PFSK-1 (cell line): ENCODE data around the gene ARHGEF10L.

Experiments used
- FOXP2 ChIP-seq: optimal IDR thresholded peaks from 2 replicates; pipeline ENCODE3; 2011; ENCODE audit warnings: borderline replicate concordance, control low read depth, inconsistent platforms; ENCODE audit not compliant: insufficient read depth; ENCODE audit errors: extremely low read length, extremely low read depth
- POLR2AphosphoS5 ChIP-seq: IDR thresholded peaks from 2 replicates; pipeline ENCODE4 v1.6.1; 2012; ENCODE audit warnings: low read depth, mild to moderate bottlenecking, control low read depth, low read length, moderate library complexity
- SIN3A ChIP-seq: IDR thresholded peaks from 2 replicates; pipeline ENCODE4 v1.6.1; 2012; ENCODE audit warnings: mild to moderate bottlenecking, low read length, moderate library complexity, borderline replicate concordance; ENCODE audit not compliant: insufficient read depth
- TAF1 ChIP-seq: IDR thresholded peaks from 2 replicates; pipeline ENCODE4 v1.6.1; 2012; ENCODE audit warnings: low read length, control low read depth, borderline replicate concordance; ENCODE audit not compliant: insufficient read depth
- TF ChIP-seq, protein P1 (sequence below), 2 experiments: IDR thresholded peaks; 2 replicates each; pipeline versions ENCODE4 v1.6.1 to v1.8.0; 2011 to 2012; ENCODE audit warnings: low read depth in 2 of 2, low read length in 2 of 2, control low read depth in 1 of 2, inconsistent platforms in 1 of 2, mild to moderate bottlenecking in 1 of 2, moderate library complexity in 1 of 2; ENCODE audit not compliant: insufficient read depth in 1 of 2

Gene ARHGEF10L

DNA sequence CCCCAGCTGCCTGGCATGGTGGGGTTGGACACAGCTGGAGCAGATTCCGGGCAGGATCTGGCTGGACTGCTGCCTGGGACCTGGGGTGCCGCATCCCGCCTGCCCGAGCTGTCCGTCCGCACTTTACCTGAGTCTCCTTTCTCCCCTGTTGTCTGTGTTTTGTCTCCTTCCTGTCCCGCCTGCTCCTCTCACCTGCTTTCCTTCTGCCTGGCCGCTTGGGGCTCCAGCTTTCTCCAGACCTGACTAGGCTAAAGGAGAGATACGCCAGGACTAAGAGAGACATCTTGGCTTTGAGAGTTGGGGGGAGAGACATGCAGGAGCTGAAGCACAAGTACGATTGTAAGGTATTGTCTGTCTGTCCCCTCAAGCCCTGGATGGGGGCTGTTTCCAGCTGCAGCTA is 73.3 kb downstream of the ARHGEF10L start:
- TF ChIP-seq TAF1 (no peak), SIN3A (no peak), FOXP2 (no peak), POLR2AphosphoS5 (no peak)
- TF ChIP-seq, protein P1, sequence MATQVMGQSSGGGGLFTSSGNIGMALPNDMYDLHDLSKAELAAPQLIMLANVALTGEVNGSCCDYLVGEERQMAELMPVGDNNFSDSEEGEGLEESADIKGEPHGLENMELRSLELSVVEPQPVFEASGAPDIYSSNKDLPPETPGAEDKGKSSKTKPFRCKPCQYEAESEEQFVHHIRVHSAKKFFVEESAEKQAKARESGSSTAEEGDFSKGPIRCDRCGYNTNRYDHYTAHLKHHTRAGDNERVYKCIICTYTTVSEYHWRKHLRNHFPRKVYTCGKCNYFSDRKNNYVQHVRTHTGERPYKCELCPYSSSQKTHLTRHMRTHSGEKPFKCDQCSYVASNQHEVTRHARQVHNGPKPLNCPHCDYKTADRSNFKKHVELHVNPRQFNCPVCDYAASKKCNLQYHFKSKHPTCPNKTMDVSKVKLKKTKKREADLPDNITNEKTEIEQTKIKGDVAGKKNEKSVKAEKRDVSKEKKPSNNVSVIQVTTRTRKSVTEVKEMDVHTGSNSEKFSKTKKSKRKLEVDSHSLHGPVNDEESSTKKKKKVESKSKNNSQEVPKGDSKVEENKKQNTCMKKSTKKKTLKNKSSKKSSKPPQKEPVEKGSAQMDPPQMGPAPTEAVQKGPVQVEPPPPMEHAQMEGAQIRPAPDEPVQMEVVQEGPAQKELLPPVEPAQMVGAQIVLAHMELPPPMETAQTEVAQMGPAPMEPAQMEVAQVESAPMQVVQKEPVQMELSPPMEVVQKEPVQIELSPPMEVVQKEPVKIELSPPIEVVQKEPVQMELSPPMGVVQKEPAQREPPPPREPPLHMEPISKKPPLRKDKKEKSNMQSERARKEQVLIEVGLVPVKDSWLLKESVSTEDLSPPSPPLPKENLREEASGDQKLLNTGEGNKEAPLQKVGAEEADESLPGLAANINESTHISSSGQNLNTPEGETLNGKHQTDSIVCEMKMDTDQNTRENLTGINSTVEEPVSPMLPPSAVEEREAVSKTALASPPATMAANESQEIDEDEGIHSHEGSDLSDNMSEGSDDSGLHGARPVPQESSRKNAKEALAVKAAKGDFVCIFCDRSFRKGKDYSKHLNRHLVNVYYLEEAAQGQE (IDR thresholded peaks at IDR 0.05; ENCODE audit: insufficient read depth in 1 of 2, low read depth in 2 of 2, low read length in 2 of 2): no peak

DNA sequence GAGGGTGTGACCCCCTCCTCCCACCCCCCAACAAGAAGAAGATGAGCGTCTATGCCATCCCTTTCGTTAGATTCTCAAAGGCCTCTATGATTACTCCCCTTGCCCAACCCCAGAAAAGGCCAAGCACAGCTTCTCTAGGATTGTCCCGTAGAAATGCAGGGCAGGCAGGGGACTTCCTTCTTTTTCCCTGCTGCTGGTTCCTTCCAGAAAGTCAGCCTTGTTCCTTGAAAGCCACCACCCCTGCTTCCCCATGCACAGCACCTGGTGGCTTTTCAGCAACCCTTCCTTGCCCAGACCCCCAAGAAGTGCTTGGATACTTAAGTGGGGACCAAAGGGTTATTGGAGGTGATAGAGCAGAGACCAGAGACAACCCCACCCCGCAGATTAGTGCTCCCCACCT is 75.1 kb downstream of the ARHGEF10L start:
- TF ChIP-seq SIN3A (no peak), TAF1 (no peak), FOXP2 (no peak), POLR2AphosphoS5 (no peak)
- TF ChIP-seq, protein P1 (IDR thresholded peaks at IDR 0.05; ENCODE audit: insufficient read depth in 1 of 2, low read depth in 2 of 2, low read length in 2 of 2): no peak

DNA sequence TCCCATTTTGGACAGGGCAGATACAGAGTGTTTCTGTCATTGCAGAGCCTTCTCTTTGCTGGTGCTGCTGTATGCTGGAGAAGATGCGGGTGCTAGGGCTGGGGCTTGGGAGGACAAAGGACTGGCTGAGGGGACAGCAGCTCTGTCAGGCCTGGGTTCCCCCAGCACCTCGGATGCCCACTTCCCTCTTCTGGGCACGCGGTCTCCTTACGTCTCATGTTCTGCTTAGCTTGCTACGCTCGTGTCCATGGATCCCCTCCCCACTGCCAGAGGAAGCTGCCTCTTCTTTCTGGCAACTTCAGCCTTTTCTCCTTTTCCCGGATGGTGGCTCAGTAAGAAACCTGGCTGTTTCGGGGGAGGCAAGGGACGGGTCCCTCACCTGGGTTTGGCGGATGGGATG is 75.7 kb downstream of the ARHGEF10L start:
- TF ChIP-seq TAF1 (no peak), POLR2AphosphoS5 (no peak), FOXP2 (no peak), SIN3A (no peak)
- TF ChIP-seq, protein P1 (IDR thresholded peaks at IDR 0.05; ENCODE audit: insufficient read depth in 1 of 2, low read depth in 2 of 2, low read length in 2 of 2): no peak

DNA sequence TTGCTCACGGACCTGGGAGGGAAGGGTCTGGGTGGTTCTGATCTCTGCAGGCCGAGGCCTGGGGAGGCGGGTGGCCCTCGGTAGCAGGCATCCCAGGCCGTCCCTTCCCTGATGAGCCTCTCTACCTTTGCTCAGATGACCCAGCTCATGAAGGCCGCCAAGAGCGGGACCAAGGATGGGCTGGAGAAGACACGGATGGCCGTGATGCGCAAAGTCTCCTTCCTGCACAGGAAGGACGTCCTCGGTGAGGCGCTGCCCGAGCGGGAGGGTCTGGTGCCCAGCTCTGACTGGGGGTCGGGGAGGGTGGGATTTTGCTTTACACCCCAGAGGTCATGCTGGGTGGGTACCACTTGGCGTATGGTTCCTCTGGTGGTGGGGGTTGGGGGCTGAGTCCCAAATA is 76.5 kb downstream of the ARHGEF10L start:
- TF ChIP-seq FOXP2 (no peak), POLR2AphosphoS5 (no peak), SIN3A (no peak), TAF1 (no peak)
- TF ChIP-seq, protein P1 (IDR thresholded peaks at IDR 0.05; ENCODE audit: insufficient read depth in 1 of 2, low read depth in 2 of 2, low read length in 2 of 2): no peak

DNA sequence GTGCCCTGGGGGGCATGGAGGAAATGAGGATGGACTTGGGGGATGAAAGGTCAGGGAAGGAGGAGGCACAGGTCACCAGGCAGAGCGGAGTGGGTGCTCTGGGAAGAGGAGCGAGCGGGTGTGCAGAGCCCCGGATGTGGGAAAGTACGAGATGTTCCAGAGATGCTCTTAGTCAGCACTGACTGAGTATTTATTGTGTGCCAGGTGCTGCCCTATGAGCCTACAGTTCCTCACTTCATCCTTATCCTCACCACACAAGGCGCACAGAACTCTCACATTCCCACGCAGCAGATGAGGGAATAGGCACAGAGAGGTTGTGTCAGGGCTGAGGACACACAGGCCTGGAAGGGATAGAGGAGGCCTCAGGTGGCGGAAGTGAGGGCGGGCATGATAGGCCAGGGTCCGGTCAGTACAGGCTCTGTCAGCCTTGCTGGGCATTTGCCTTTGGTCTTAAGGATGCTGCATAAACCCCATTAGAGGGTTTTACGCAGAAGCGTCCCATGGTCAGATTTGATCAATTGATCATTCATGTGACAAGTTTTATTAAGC is 77.3 kb downstream of the ARHGEF10L start:
- TF ChIP-seq FOXP2: no peak
- TF ChIP-seq, protein P1 (IDR thresholded peaks at IDR 0.05; ENCODE audit: insufficient read depth in 1 of 2, low read depth in 2 of 2, low read length in 2 of 2): no peak
- TF ChIP-seq POLR2AphosphoS5: no peak
- no peak for TF ChIP-seq TAF1
- TF ChIP-seq SIN3A: no peak
